Activated gamma-delta T cell treated with Interleukin-2 at 50 U/mL for 16 hours (primary cell): ENCODE data around the gene TUSC2.
A peak's percentile ranks its signal among the peaks of the same experiment; 100 is the strongest.

Experiments
- DNase-seq: peaks from one replicate; pipeline ENCODE4 v3.0.0-alpha.2; 2020

Gene TUSC2

DNA sequence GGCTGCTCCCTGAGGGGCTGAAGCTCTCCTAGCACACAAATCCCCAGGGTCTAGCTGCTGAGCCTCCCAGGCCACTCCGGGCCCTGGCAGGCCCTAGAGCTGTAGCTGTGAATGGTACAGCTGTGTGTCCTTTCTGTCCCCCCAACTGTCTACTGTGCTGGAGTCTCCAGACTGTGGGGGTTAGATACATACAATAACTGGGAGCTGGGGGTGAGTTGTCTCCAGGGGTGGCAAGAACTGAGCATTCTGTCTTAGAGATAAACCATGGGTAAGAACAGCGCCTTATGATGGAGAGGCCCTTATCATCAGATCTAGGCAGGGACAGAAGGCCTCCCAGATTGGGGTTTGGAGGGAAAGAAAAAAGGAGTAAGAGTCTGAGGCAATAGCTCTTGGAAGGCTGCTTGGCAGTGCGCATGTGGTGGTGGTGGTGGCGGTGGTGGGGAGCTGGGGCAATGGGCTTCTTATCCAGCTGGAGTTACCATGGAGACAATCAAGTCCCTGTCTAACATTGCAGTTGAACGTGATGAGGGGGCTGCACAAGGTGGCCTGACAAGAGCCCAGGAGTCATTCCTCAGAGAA, 26.3 kb upstream of the TUSC2 start:
- no peak for DNase-seq

GRCh38 chr3:50353245-50354004, 25.4 kb upstream of the TUSC2 start:
- no peak for DNase-seq

GRCh38 chr3:50352781-50353180, 24.8 kb upstream of the TUSC2 start:
- DNase-seq = no peak

GRCh38 chr3:50351323-50351697, 23.3 kb upstream of the TUSC2 start:
- no peak for DNase-seq

GRCh38 chr3:50350527-50351322, 22.7 kb upstream of the TUSC2 start, which contains the start of the genes CYB561D2 and NPRL2:
CYB561D2 (plus strand) TSS chr3:50350862; CDS start chr3:50351434, 572 bp downstream.
NPRL2 (minus strand) TSS chr3:50350775; CDS start chr3:50350652, 123 bp downstream.
- peak; percentile 99 for DNase-seq

DNA sequence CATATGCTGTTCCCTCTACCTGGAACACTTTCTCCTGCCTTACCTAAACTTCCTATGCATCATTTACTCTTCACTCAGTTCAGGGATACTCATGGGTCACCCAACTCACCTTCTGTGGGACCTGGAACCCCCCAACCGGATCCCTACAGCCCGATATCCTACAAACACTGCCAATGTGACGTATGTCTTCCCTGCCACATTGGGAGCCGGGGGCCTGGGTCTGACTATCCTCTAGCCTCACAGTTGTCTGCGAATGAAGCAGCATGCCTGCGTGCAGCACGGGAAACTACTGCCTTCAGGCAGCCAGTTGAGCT, 22.1 kb upstream of the TUSC2 start:
- no peak for DNase-seq

- DNase-seq = peak; percentile 79
Measured at GRCh38 chr3:50347187-50347813, 19.3 kb upstream of the TUSC2 start.

- DNase-seq = peak; percentile 66
Measured at GRCh38 chr3:50345586-50346234, 17.7 kb upstream of the TUSC2 start, which contains the start of gene ZMYND10. ZMYND10 (minus strand) TSS chr3:50345732; CDS start chr3:50345579, 153 bp downstream.

- DNase-seq = no peak
Measured at GRCh38 chr3:50345008-50345407, 17.0 kb upstream of the TUSC2 start.

DNA sequence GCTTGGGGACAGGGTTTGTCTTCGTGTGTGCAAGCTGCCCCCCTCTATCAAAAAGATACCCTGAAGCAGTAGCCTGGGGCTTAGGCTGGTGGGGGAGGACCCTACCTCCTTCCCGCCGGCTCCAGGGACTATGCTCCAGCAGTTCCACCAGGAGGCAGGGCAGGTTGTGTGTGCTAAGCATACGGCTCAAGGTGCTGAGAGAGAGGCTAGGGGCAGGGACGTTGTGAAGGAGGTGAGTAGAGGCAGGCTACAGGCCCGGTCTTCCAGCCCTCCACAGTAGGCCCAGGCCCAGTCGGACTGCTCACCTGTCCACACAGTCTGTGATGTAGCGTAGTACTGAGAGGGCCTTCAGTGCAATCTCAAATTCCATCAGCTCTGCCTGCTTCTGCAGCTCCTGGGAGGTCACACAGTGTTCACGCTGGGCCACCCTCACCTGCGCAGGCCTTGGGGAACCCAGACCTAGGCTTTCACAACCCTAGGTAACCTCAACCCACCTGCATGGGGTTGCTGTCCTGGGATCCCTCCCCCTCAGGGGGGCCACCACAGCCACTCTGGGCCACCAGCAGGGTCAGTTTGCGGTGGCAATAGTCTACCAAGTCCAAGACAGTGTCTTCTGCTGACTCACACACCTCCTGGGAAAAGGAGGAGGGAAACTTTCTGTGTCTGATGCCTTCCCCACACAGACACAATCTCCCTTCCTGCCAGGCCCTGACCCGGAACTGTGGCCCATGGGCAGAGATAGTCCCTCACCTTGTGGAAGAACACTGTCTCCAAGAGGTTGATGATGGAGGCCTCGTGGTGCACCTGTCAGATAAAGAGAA, 15.0 kb upstream of the TUSC2 start:
- DNase-seq = no peak

DNA sequence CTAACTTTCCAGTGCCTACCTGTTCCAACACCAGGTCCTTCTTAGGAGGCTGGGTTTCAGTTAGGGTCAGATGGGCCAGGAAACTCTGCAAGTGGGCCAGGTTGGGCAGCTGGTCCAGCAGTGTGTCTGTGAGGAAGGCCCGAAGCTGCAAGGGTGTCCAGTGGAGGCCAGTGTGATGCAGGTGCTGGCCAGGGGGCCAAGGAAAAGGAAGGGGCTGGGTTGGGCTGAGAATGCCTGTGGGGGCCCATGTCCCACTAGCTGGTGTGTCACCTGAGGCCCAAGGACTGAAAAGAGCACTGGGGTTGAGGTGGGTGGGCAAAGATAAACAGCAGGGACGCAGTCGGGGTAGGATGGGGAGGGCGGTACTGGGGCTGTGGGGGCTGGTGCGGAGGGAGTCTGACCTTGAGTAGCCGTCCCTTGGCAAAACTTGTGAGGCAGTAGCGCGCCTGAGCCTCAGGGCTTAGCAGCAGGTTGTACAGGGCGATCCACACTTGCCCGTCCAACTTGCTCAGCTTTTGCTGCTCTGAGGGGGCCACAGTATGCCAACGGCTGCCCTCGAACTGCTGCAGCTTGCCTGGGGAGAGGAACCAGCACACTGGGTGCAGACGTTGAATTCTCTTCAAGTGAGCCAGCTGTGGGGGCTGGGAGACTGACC, 14.1 kb upstream of the TUSC2 start:
- DNase-seq = no peak

DNA sequence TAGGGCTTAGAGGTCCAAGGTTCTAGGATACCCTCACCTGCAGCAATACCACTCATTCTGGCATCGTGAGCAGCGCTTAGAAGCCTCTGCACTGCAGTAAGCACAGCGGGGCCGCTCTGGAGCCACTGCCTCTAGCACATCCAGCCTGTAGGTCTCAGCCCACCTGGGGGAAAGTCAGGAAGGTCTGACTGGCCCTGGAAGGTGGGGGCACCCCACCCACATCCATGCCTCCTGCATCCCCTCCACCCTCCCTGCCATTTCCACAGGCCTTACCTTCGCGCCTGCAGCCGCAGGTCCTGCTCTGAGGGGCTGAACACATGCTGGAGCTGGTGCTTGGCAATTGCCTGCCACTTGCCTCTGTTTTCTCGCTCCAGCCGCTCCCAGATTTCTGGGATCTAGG, 13.5 kb upstream of the TUSC2 start:
- DNase-seq = no peak

GRCh38 chr3:50340448-50341329, 12.7 kb upstream of the TUSC2 start, which contains the start of gene RASSF1:
RASSF1 (minus strand) TSS chr3:50340836; CDS start chr3:50340805, 31 bp downstream.
- peak; percentile 77 for DNase-seq

DNA sequence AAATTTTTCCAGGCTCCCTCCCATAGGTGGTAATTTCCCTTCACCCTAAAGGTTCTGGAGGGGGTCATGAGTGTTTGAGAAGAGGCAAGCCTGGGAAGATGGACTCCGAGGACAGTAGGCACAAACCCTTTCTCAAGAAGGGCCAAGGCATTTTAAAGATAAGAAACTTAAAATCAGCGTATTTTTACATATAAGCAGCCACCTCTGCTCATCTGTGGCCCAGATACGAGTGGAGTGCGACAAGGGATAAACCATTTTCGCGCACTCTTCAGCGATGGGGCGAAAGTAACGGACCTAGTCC, 12.1 kb upstream of the TUSC2 start:
- DNase-seq = no peak

DNA sequence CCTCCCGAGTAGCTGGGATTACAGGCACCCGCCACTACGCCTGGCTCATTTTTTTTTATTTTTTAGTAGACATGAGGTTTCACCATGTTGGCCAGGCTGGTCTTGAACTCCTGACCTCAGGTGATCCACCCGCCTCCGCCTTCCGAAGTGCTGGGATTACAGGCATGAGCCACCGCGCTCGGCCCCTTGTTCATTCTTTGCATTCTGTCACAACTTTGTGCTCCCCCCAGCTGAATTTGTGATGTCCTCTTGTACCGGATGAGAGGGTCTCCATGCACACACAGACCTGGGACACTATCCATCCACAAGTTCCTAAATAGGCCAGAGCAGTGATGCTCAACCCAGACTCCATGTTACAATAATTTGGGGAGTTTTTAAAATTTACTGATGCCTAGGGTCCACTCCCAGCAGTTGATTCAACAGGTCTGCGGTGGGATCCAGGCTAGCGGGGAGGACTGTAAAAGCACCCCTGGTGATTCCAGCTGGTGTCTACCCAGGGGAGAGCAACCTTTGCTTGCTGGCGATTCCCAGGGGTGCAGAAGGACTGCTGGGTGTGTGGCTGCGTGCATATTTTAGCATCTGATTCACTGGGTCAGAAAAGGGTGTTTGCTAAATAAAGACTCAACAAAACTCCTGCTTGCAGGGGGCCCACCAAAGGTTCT, 11.6 kb upstream of the TUSC2 start:
- no peak for DNase-seq

DNA sequence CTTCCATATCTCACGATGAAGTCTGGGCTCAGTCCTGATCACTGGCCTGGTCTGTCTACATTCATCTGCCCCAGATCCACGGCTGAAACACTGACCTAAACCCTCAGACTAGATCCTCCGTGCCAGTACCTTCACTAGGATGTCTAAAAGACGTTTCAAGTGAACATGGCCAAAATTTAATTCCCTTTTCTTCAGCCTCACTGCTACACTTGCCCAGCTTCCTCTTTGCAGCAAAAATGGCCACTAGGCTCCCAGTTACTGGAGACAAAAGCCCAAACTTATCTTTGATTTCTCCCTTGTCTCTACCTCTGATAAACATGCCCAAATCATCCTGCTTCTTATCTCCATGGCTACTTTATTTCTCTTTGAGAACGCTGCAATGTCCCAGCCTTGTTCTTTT, 10.9 kb upstream of the TUSC2 start:
- DNase-seq = no peak

DNA sequence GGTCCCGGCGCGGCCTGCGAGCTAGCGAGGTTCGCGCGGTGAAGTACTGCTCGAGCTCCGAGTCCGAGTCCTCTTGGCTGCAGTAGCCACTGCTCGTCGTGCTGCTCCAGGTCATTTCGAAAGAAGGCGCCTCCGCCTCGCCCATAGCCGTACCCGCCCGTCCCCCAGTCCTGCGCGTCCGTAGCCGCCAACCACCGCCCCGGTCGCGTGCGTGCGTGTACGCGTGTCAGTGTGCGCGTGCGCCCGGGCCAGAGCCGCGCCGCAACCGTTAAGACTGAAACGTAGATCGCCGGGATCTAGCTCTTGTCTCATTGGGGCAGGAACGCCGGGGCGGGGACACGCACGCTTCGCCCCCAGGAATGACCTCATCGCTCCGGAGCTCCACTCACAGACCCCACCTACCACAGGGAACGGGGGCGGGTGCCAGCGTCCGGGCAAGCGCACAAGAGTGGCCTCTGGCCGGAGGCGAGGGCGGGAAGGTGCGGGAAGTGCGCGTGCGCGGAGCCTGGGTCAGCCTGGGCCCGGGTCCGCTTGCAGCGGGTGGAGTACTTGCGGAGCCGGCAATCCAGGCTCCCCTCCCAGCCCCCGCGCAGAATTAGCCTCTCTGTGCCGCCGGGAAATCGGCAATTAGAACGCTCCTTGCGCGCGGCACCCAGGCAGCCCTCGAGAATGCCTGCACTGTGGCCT, 9.3 kb upstream of the TUSC2 start:
- DNase-seq = peak; percentile 94

GRCh38 chr3:50336452-50337174, 8.6 kb upstream of the TUSC2 start:
- no peak for DNase-seq
